Fibroblast of skin of back (primary cell): ENCODE data around the gene C2orf72.

Source experiments
- DNase-seq: peaks from one replicate; pipeline ENCODE4 v3.0.0-alpha.2; 2013

The C2orf72 gene

GRCh38 chr2:231088754-231089153 is 51.4 kb downstream of the C2orf72 start:
- no peak for DNase-seq

GRCh38 chr2:231093933-231094332 is 56.6 kb downstream of the C2orf72 start:
- DNase-seq, result no peak

- DNase-seq, result no peak
Observed at GRCh38 chr2:231094736-231095346, 57.5 kb downstream of the C2orf72 start.
